ENCODE results near the gene COPS2. TPM values are rescaled to one million over a fixed set of nuclear protein-coding genes. Genes with fewer than 3 reads are reported as not detected.

COPS2 gene
- total and polyA plus RNA-seq, 2 of the 13 experiments (the other 11 are each of a cell fraction or from before 2014, with no cell fraction given), result 37.8 to 66.3 TPM

- H4K20me1 ChIP-seq (ENCODE audit: insufficient read depth, low read length), result no peaks in the 10 kb centered on the region
- peaks cover 2 to 21% of the 10 kb centered on the region in 2 experiments for H3K36me3 ChIP-seq (replicated peaks in 1 of 2; ENCODE audit: control insufficient read depth in 1 of 2, insufficient read depth in 2 of 2, low read length in 2 of 2)
- in situ Hi-C loops (cut with HindIII; ENCODE audit: extremely low pct_ligation_motif_present, low pct_unique_long_range_greater_than_20kb), result no loop called here
- no peaks in the 10 kb centered on the region for H3K4me1 ChIP-seq (ENCODE audit: insufficient read depth, low read length)
- no peak overlapping the region for H3K9ac ChIP-seq (ENCODE audit: insufficient read depth, low read depth, low read length)
- no peak overlapping the region for H3K4me3 ChIP-seq (replicated peaks in 1 of 3; ENCODE audit: insufficient read depth in 1 of 3, low read depth in 2 of 3, low read length in 3 of 3)
- BruUV-seq (replicated peaks), result no TSS peak
- H3K27ac ChIP-seq (ENCODE audit: extremely low read length, insufficient read depth, low read length), result no peak overlapping the region
- intact Hi-C loops (cut with micrococcal nuclease; ENCODE audit: unreplicated experiment), result no loop called here
- 71% methylated on average over 2 of the region's 2 CpGs for WGBS (ENCODE audit: low lambda C conversion rate)
- no peak overlapping the region for H2AFZ ChIP-seq (ENCODE audit: low read length)
- no peaks in the 10 kb centered on the region for H3K79me2 ChIP-seq (ENCODE audit: insufficient read depth, low read length)
- DNase-seq (ENCODE audit: low spot score), result no peak
- no peaks in the 10 kb centered on the region for H3K9me3 ChIP-seq (ENCODE audit: low read length)
- POLR2A ChIA-PET, result no interaction called here
- FAIRE-seq, result no peak
- no peak overlapping the region for H3K4me2 ChIP-seq (ENCODE audit: low read depth, low read length)
- CTCF ChIA-PET (ENCODE audit: low intra/inter-chr PET ratio, low total read pairs), result no interaction called here
- no peak for ATAC-seq
- TF ChIP-seq CENPT (CRISPR knock-in tag; IDR thresholded peaks at IDR 0.05; ENCODE audit: low read depth) (no peak), CREB1 (IDR thresholded peaks at IDR 0.05) (no peak), CREB1 (CRISPR knock-in tag; IDR thresholded peaks at IDR 0.05) (no peak), MAZ (IDR thresholded peaks at IDR 0.05; ENCODE audit: borderline replicate concordance, low read depth, low read length) (no peak), MAZ (CRISPR knock-in tag; IDR thresholded peaks at IDR 0.05; ENCODE audit: low read depth) (no peak), ZSCAN25 (CRISPR knock-in tag; IDR thresholded peaks at IDR 0.05) (no peak), SMAD1 (CRISPR knock-in tag; IDR thresholded peaks at IDR 0.05; ENCODE audit: borderline replicate concordance, low read depth) (no peak), DRAP1 (CRISPR knock-in tag; IDR thresholded peaks at IDR 0.05) (no peak), HIVEP1 (CRISPR knock-in tag; IDR thresholded peaks at IDR 0.05) (no peak), SKIL (CRISPR knock-in tag; IDR thresholded peaks at IDR 0.05; ENCODE audit: borderline replicate concordance) (no peak), ZNF883 (CRISPR knock-in tag; IDR thresholded peaks at IDR 0.05; ENCODE audit: not compliant biosample characterization) (no peak), ZNF670 (CRISPR knock-in tag; IDR thresholded peaks at IDR 0.05; ENCODE audit: borderline replicate concordance) (no peak), ZFY (CRISPR knock-in tag; IDR thresholded peaks at IDR 0.05) (no peak), ZZZ3 (CRISPR knock-in tag; IDR thresholded peaks at IDR 0.05; ENCODE audit: borderline replicate concordance) (no peak)
- no peaks in the 10 kb centered on the region for H3K27me3 ChIP-seq (ENCODE audit: control insufficient read depth in 1 of 2, insufficient read depth in 2 of 2, low read length in 2 of 2)
Observed at GRCh38 chr15:49124371-49124770, 31.0 kb downstream of the COPS2 start.

Measured in HepG2 (cell line).